ENCODE results near the gene BLVRA. TPM values are rescaled to one million over a fixed set of nuclear protein-coding genes. Genes with fewer than 3 reads are reported as not detected.
A peak's percentile ranks its signal among the peaks of the same experiment; 100 is the strongest.
"Not testable (repeated sequence)": the region's sequence is repeated elsewhere in the genome, so short reads cannot be mapped to it uniquely, and the experiment has no call there.

Gene BLVRA
- total RNA-seq, 1 donor from 2014 or later = 65.6 TPM

DNA sequence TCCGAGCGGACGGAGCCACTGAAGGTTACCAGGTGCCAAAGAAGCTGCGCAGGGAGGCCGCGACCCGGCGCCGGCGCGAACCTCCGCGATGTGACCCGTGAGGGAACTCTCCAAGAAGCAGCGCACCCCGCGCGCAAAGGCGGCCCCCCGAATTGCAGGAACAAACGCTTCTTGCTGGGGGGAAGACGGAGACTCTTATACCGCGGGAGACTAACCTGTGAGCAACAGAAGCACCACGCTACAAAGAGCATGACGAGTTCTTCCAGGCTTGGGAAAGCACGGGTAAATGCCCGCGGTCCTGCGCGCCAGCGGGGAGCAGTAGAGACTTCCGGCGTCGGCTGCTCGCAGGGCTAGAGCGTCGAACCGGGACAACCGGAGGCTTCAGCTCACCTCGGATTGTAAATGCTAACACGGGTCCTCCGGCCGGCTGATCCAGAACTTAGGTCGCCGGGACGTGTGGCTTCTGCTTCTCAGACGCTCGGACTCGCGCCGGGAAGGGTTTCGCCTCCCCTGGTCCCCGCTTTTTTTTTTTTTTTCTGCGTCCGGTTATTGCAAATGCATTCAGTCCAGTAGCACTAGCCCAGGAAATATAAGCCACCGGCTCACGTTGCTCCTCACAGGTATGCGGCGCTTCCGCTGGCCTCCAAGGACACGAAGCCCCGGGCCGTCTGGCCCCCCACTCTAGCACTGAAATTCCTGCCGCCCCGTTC is 29.1 kb upstream of the BLVRA start, which contains the start of gene COA1:
COA1 (minus strand) TSS at position 310 of the 710 bp plus-strand sequence. CDS start 80,909 bp downstream, outside the sequence.
- intact Hi-C loops (cut with DNase I) = no loop called here
- Histone ChIP-seq H3K27me3 (no peaks in the 10 kb centered on the region), H3K4me1 (peaks cover 30% of the 10 kb centered on the region), H3K4me3 (peak within 1 kb of the TSS; percentile 59 to 88), H3K27ac (peak within 1 kb of the TSS; percentile 80), H3K36me3 (no peaks in the 10 kb centered on the region), H3K9me3 (no peaks in the 10 kb centered on the region)
- TF ChIP-seq POLR2AphosphoS5 (IDR thresholded peaks at IDR 0.05; ENCODE audit: insufficient read depth in 1 of 2, low read depth in 1 of 2) (peak; percentile 78 to 82), POLR2A (IDR thresholded peaks at IDR 0.05) (no peak)
- TF ChIP-seq, protein P1, sequence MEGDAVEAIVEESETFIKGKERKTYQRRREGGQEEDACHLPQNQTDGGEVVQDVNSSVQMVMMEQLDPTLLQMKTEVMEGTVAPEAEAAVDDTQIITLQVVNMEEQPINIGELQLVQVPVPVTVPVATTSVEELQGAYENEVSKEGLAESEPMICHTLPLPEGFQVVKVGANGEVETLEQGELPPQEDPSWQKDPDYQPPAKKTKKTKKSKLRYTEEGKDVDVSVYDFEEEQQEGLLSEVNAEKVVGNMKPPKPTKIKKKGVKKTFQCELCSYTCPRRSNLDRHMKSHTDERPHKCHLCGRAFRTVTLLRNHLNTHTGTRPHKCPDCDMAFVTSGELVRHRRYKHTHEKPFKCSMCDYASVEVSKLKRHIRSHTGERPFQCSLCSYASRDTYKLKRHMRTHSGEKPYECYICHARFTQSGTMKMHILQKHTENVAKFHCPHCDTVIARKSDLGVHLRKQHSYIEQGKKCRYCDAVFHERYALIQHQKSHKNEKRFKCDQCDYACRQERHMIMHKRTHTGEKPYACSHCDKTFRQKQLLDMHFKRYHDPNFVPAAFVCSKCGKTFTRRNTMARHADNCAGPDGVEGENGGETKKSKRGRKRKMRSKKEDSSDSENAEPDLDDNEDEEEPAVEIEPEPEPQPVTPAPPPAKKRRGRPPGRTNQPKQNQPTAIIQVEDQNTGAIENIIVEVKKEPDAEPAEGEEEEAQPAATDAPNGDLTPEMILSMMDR (IDR thresholded peaks at IDR 0.05) = peak in 1 of 3 experiments; percentile 12
- DNase-seq (ENCODE audit: extremely low spot score in 2 of 2) = no peak

DNA sequence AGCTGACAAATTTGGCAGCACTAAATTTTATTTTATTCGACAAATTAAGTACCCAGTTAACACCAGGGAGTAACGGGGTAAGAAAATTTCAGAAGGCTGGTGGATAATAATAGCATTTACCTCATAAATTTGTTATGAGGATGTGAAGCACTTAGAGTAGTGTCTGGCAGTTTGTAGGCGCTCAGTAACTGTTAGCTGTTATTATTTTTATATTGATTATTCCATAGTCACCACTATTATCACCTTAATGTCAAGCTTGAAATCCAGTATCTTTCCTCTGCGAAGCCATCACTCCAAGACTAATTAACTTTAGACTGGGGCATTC is 28.6 kb upstream of the BLVRA start:
- no peaks in the 10 kb centered on the region for H3K9me3 ChIP-seq
- H3K27ac ChIP-seq = peak overlapping the region; percentile 80
- intact Hi-C loops (cut with DNase I) = no loop called here
- H3K36me3 ChIP-seq = no peaks in the 10 kb centered on the region
- TF ChIP-seq, protein P1 (IDR thresholded peaks at IDR 0.05) = no peak
- TF ChIP-seq POLR2AphosphoS5 (IDR thresholded peaks at IDR 0.05; ENCODE audit: insufficient read depth in 1 of 2, low read depth in 1 of 2) (no peak), POLR2A (IDR thresholded peaks at IDR 0.05) (no peak)
- H3K27me3 ChIP-seq = no peaks in the 10 kb centered on the region
- H3K4me3 ChIP-seq = peak overlapping the region; percentile 59 to 88
- DNase-seq (ENCODE audit: extremely low spot score in 2 of 2) = no peak
- peaks cover 29% of the 10 kb centered on the region for H3K4me1 ChIP-seq

DNA sequence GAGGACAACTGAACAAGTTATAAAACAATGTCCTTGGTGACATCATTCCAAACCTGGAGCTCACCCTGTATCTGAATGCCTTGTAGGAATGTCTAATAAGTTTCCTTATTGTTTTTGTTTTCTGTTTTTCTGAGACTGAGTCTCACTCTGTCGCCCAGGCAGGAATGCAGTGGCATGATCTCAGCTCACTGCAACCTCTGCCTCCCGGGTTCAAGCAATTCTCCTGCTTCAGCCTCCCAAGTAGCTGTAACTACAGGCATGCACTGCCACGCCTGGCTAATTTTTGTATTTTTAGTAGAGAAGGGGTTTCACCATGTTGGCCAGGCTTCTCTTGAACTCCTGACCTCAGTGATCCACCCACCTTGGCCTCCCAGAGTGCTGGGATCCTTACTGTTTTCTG is 27.0 kb upstream of the BLVRA start:
- H3K4me3 ChIP-seq; DNase-seq (ENCODE audit: extremely low spot score in 2 of 2); H3K27me3 ChIP-seq; intact Hi-C loops (cut with DNase I); H3K9me3 ChIP-seq; H3K27ac ChIP-seq; H3K36me3 ChIP-seq: not testable (repeated sequence)
- peaks cover 23% of the 10 kb centered on the region for H3K4me1 ChIP-seq

DNA sequence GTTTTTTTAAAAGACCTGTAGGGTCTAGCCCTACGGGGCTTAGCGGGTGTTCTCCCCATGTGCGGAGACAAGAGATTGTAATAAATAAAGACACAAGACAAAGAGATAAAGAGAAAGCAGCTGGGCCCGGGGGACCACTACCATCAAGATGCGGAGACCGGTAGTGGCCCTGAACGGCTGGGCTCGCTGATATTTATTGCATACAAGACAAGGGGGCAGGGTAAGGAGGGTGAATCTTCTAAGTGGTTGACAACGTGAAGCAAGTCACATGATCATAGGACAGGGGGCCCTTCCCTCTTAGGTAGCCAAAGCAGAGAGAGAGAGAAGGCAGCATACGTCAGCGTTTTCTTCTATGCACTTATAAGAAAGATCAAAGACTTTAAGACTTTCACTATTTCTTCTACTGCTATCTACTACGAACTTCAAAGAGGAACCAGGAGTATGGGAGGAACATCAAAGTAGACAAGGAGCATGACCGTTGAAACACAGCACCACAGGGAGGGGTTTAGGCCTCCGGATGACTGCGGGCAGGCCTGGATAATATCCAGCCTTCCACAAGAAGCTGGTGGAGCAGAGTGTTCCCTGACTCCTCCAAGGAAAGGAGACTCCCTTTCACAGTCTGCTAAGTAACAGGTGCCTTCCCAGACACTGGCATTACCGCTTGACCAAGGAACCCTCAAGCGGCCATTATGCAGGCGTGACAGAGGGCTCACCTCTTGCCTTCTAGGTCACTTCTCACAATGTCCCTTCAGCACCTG is 23.7 kb upstream of the BLVRA start:
- H3K27me3 ChIP-seq; H3K4me1 ChIP-seq; H3K4me3 ChIP-seq; H3K36me3 ChIP-seq; intact Hi-C loops (cut with DNase I); H3K27ac ChIP-seq; DNase-seq (ENCODE audit: extremely low spot score in 2 of 2); H3K9me3 ChIP-seq: not testable (repeated sequence)

DNA sequence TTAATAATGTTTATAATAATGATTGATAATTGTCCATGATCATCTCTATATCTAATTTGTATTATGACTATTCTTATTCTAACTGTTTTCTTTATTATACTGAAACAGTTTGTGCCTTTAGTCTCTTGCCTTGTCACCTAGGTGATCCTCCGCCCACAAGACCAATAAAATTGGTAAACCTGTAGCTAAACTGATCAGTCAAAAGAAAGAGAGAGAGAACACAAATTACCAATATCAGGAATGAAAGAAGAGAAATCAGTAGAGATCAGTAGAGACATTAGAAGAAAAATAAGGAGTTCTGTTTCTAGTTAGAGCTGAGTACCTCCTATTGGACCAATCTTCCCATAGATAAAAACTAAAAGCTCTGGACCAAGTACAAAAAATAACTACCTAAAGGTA is 23.1 kb upstream of the BLVRA start:
- Histone ChIP-seq H3K27me3 (no peaks in the 10 kb centered on the region), H3K4me1 (no peaks in the 10 kb centered on the region), H3K36me3 (no peaks in the 10 kb centered on the region), H3K9me3 (no peaks in the 10 kb centered on the region), H3K4me3 (no peak overlapping the region), H3K27ac (no peak overlapping the region)
- TF ChIP-seq POLR2A (IDR thresholded peaks at IDR 0.05) (no peak), POLR2AphosphoS5 (IDR thresholded peaks at IDR 0.05; ENCODE audit: insufficient read depth in 1 of 2, low read depth in 1 of 2) (no peak)
- TF ChIP-seq, protein P1 (IDR thresholded peaks at IDR 0.05) = no peak
- DNase-seq (ENCODE audit: extremely low spot score in 2 of 2) = no peak
- intact Hi-C loops (cut with DNase I) = no loop called here
